Gastroesophageal sphincter (tissue), 4 donors: ENCODE results near the gene CALR3. TPM values are rescaled to one million over a fixed set of nuclear protein-coding genes. Genes with fewer than 3 reads are reported as not detected.

ENCODE experiments used
- ATAC-seq: fragments of 150-250 bp; one replicate; pipeline ENCODE4 v1.9.1; 2016; ENCODE audit warnings: mild to moderate bottlenecking, moderate library complexity
- H3K27ac ChIP-seq, 4 donors: fragments of 200-600 bp; sonication (generic) in 3 of 4; 1 replicate in 3 of 4; 2 replicates in 1 of 4; pipeline ENCODE4 v1.5.1; 2016 to 2019
- H3K27me3 ChIP-seq: fragments of 200-600 bp; sonication (generic); one replicate; pipeline ENCODE4 v1.5.1; 2019
- H3K36me3 ChIP-seq, 2 donors: fragments of 200-600 bp; sonication (generic); one replicate each; pipeline ENCODE4 v1.5.1; 2019; ENCODE audit warnings: control low read depth in 1 of 2
- H3K4me1 ChIP-seq, 3 donors: fragments of 200-600 bp; sonication (generic); 1 replicate in 2 of 3; 2 replicates in 1 of 3; pipeline ENCODE4 v1.5.1; 2016 to 2019; ENCODE audit warnings: control low read depth in 2 of 3
- H3K4me3 ChIP-seq, 2 donors: fragments of 200-600 bp; sonication (generic); one replicate each; pipeline ENCODE4 v1.5.1; 2019; ENCODE audit warnings: mild to moderate bottlenecking in 1 of 2, moderate library complexity in 1 of 2
- H3K9me3 ChIP-seq, 3 donors: fragments of 200-600 bp; sonication (generic); one replicate each; pipeline ENCODE4 v1.5.1; 2017 to 2019; ENCODE audit warnings: control low read depth in 2 of 3
- CTCF ChIP-seq, 4 experiments: fragments of 200-600 bp in 2 of 4; fragments of 450-650 bp in 2 of 4; sonication (generic) in 1 of 4; IDR thresholded peaks; one replicate each; pipeline ENCODE4 v1.5.1; 2017 to 2019; ENCODE audit warnings: antibody characterized with exemption in 4 of 4, mild to moderate bottlenecking in 2 of 4, moderate library complexity in 2 of 4
- EP300 ChIP-seq: sonication (generic); formaldehyde crosslinking; IDR thresholded peaks from one replicate; pipeline ENCODE4 v1.6.1; 2017; ENCODE audit warnings: antibody characterized with exemption, mild to moderate bottlenecking
- POLR2A ChIP-seq, 2 donors: fragments of 450-650 bp; IDR thresholded peaks; one replicate each; pipeline ENCODE4 v1.6.1; 2017; ENCODE audit warnings: antibody characterized with exemption in 2 of 2, mild to moderate bottlenecking in 2 of 2, moderate library complexity in 1 of 2
- POLR2AphosphoS5 ChIP-seq: sonication (generic); formaldehyde crosslinking; IDR thresholded peaks from one replicate; pipeline ENCODE4 v1.6.1; 2017; ENCODE audit warnings: antibody characterized with exemption
- WGBS, 2 donors: methylation state at CpG; one replicate each; pipeline ENCODE4 v1.1.5; 2018; ENCODE audit warnings: low coverage in 1 of 2; 5-methylcytosine and 5-hydroxymethylcytosine counted together
- total RNA-seq, 4 donors: library from RNA; depleted of rRNA; stranded (reverse); fragments of >200 nt; gene quantifications; one replicate each; pipeline ENCODE4 v1.1.0, GENCODE V29; 2016

CALR3 gene
- total RNA-seq, 4 donors from 2014 or later, result not detected

- no peaks in the 10 kb centered on the region for H3K9me3 ChIP-seq
- no peaks in the 10 kb centered on the region for H3K36me3 ChIP-seq
- WGBS, 2 donors, result 53 to 81% methylated on average over 7 to 8 of the region's 12 CpGs
- TF ChIP-seq EP300 (no peak), POLR2AphosphoS5 (no peak), CTCF (IDR thresholded peaks at IDR 0.05) (no peak), POLR2A (IDR thresholded peaks at IDR 0.05) (no peak)
- no peaks in the 10 kb centered on the region for H3K27me3 ChIP-seq
- H3K4me1 ChIP-seq, result peaks cover 0 to 66% (median 3%) of the 10 kb centered on the region in 3 donors
- H3K27ac ChIP-seq, result no peak overlapping the region
- ATAC-seq, result no peak
- no peak overlapping the region for H3K4me3 ChIP-seq
These were observed 31.9 kb downstream of the CALR3 start for GRCh38 chr19:16463991-16464575.

GRCh38 chr19:16463341-16463990 is 32.5 kb downstream of the CALR3 start:
- WGBS, 2 donors, result 75 to 100% methylated on average over 1 to 6 of the region's 6 CpGs
- H3K27ac ChIP-seq, result no peak overlapping the region

GRCh38 chr19:16462757-16463250 is 33.2 kb downstream of the CALR3 start:
- peaks cover 0 to 66% (median 8%) of the 10 kb centered on the region in 3 donors for H3K4me1 ChIP-seq
- H3K27ac ChIP-seq, result no peak overlapping the region
- ATAC-seq, result peak; percentile 22
- H3K9me3 ChIP-seq, result no peaks in the 10 kb centered on the region
- no peaks in the 10 kb centered on the region for H3K27me3 ChIP-seq
- no peak overlapping the region for H3K4me3 ChIP-seq
- no peaks in the 10 kb centered on the region for H3K36me3 ChIP-seq
- TF ChIP-seq EP300, result no peak
- TF ChIP-seq POLR2A (IDR thresholded peaks at IDR 0.05), result no peak
- TF ChIP-seq POLR2AphosphoS5, result no peak
- WGBS, 2 donors, result 72% methylated on average over 5 of the region's 6 CpGs; no CpG with 5 or more reads in 1 of the 2 donors

More at GRCh38 chr19:16463341-16463990, 32.5 kb downstream of the CALR3 start:
- peaks cover 0 to 66% (median 3%) of the 10 kb centered on the region in 3 donors for H3K4me1 ChIP-seq
- no peak for TF ChIP-seq EP300
- H3K4me3 ChIP-seq, result no peak overlapping the region
- H3K27me3 ChIP-seq, result no peaks in the 10 kb centered on the region
- no peak for ATAC-seq
- H3K36me3 ChIP-seq, result no peaks in the 10 kb centered on the region
- H3K9me3 ChIP-seq, result no peaks in the 10 kb centered on the region

GRCh38 chr19:16461630-16462051 is 34.3 kb downstream of the CALR3 start:
- peak overlapping the region in 1 of 4 donors; percentile 14 for H3K27ac ChIP-seq
- peaks cover 0 to 66% (median 17%) of the 10 kb centered on the region in 3 donors for H3K4me1 ChIP-seq
- no peaks in the 10 kb centered on the region for H3K36me3 ChIP-seq
- H3K9me3 ChIP-seq, result no peaks in the 10 kb centered on the region
- no peaks in the 10 kb centered on the region for H3K27me3 ChIP-seq
- no peak overlapping the region for H3K4me3 ChIP-seq
- WGBS, 2 donors, result 72 to 85% methylated on average over 2 to 7 of the region's 9 CpGs
- no peak for ATAC-seq
- TF ChIP-seq CTCF (IDR thresholded peaks at IDR 0.05), result no peak
- no peak for TF ChIP-seq POLR2A (IDR thresholded peaks at IDR 0.05)
- TF ChIP-seq EP300, result no peak
- TF ChIP-seq POLR2AphosphoS5, result no peak

GRCh38 chr19:16460454-16460853 is 35.5 kb downstream of the CALR3 start:
- Histone ChIP-seq H3K4me1 (peaks cover 0 to 64% (median 18%) of the 10 kb centered on the region in 3 donors), H3K4me3 (no peak overlapping the region), H3K27me3 (no peaks in the 10 kb centered on the region), H3K27ac (no peak overlapping the region), H3K36me3 (no peaks in the 10 kb centered on the region), H3K9me3 (no peaks in the 10 kb centered on the region)
- TF ChIP-seq EP300 (no peak), POLR2AphosphoS5 (no peak), POLR2A (IDR thresholded peaks at IDR 0.05) (no peak), CTCF (IDR thresholded peaks at IDR 0.05) (no peak)
- ATAC-seq, result no peak
- 86 to 90% methylated on average over 2 to 8 of the region's 8 CpGs for WGBS, 2 donors
